Nephron (organoid): Measurements from ENCODE around the gene TUBB2A.
"Not testable (repeated sequence)": the region's sequence is repeated elsewhere in the genome, so short reads cannot be mapped to it uniquely, and the experiment has no call there.

ENCODE experiments used
- H3K27ac Mint-ChIP-seq, 3 experiments: 2 replicates each; pipeline ENCODE4 v1.8.0; 2020; ENCODE audit warnings: mixed read lengths in 3 of 3, mild to moderate bottlenecking in 2 of 3, moderate library complexity in 1 of 3
- H3K27me3 Mint-ChIP-seq: 2 replicates; pipeline ENCODE4 v1.8.0; 2021; ENCODE audit warnings: low read depth, mild to moderate bottlenecking, moderate library complexity, mixed read lengths
- H3K36me3 Mint-ChIP-seq: 2 replicates; pipeline ENCODE4 v1.8.0; 2020; ENCODE audit warnings: low read depth, mixed read lengths
- H3K4me1 Mint-ChIP-seq: 2 replicates; pipeline ENCODE4 v1.8.0; 2020; ENCODE audit warnings: mixed read lengths
- H3K4me3 Mint-ChIP-seq, 3 experiments: 2 replicates each; pipeline ENCODE4 v1.8.0; 2020; ENCODE audit warnings: mild to moderate bottlenecking in 3 of 3, mixed read lengths in 3 of 3, moderate library complexity in 2 of 3
- H3K9me3 Mint-ChIP-seq: 2 replicates; pipeline ENCODE4 v1.8.0; 2020; ENCODE audit warnings: mixed read lengths
- CTCF ChIP-seq, 3 experiments: fragments of 200-600 bp; sonication (generic); IDR thresholded peaks; one replicate each; pipeline ENCODE4 v1.5.0; 2021; ENCODE audit warnings: antibody characterized with exemption in 3 of 3; ENCODE audit not compliant: unreplicated experiment in 3 of 3

Gene TUBB2A

GRCh38 chr6:3164388-3164787 is 7.0 kb upstream of the TUBB2A start:
- Mint-ChIP-seq H3K4me3 (no peak overlapping the region), H3K36me3 (no peaks in the 10 kb centered on the region), H3K4me1 (peaks cover 10% of the 10 kb centered on the region), H3K27ac (no peak overlapping the region), H3K27me3 (peaks cover 56% of the 10 kb centered on the region), H3K9me3 (no peaks in the 10 kb centered on the region)
- no peak for TF ChIP-seq CTCF (IDR thresholded peaks at IDR 0.05; ENCODE audit: unreplicated experiment in 3 of 3)

GRCh38 chr6:3163248-3163594 is 5.9 kb upstream of the TUBB2A start:
- Mint-ChIP-seq H3K4me1 (peaks cover 12% of the 10 kb centered on the region), H3K9me3 (no peaks in the 10 kb centered on the region), H3K27ac (peak overlapping the region in 1 of 3 experiments; percentile 40), H3K27me3 (peaks cover 65% of the 10 kb centered on the region), H3K4me3 (peak overlapping the region; percentile 79 to 82 (median 80)), H3K36me3 (no peaks in the 10 kb centered on the region)
- TF ChIP-seq CTCF (IDR thresholded peaks at IDR 0.05; ENCODE audit: unreplicated experiment in 3 of 3) = no peak

GRCh38 chr6:3162565-3163247 is 5.4 kb upstream of the TUBB2A start:
- TF ChIP-seq CTCF (IDR thresholded peaks at IDR 0.05; ENCODE audit: unreplicated experiment in 3 of 3) = no peak
- H3K27ac Mint-ChIP-seq = peak overlapping the region in 2 of 3 experiments; percentile 59 to 62
- peaks cover 64% of the 10 kb centered on the region for H3K27me3 Mint-ChIP-seq
- H3K4me3 Mint-ChIP-seq = peak overlapping the region; percentile 79 to 82 (median 80)
- no peaks in the 10 kb centered on the region for H3K9me3 Mint-ChIP-seq
- H3K36me3 Mint-ChIP-seq = no peaks in the 10 kb centered on the region
- peaks cover 15% of the 10 kb centered on the region for H3K4me1 Mint-ChIP-seq

- H3K27ac Mint-ChIP-seq = peak overlapping the region in 1 of 3 experiments; percentile 59
- H3K4me1 Mint-ChIP-seq = peaks cover 15% of the 10 kb centered on the region
- H3K4me3 Mint-ChIP-seq = peak overlapping the region; percentile 75 to 80 (median 76)
- H3K36me3 Mint-ChIP-seq = no peaks in the 10 kb centered on the region
- TF ChIP-seq CTCF (IDR thresholded peaks at IDR 0.05; ENCODE audit: unreplicated experiment in 3 of 3) = no peak
- peaks cover 61% of the 10 kb centered on the region for H3K27me3 Mint-ChIP-seq
- no peaks in the 10 kb centered on the region for H3K9me3 Mint-ChIP-seq
These were observed 4.7 kb upstream of the TUBB2A start for GRCh38 chr6:3162067-3162497.

GRCh38 chr6:3159805-3160781 is 2.7 kb upstream of the TUBB2A start:
- no peak for TF ChIP-seq CTCF (IDR thresholded peaks at IDR 0.05; ENCODE audit: unreplicated experiment in 3 of 3)
- peaks cover 31% of the 10 kb centered on the region for H3K4me1 Mint-ChIP-seq
- H3K4me3 Mint-ChIP-seq = peak overlapping the region; percentile 26 to 70 (median 56)
- peaks cover 57% of the 10 kb centered on the region for H3K27me3 Mint-ChIP-seq
- H3K27ac Mint-ChIP-seq = no peak overlapping the region
- H3K36me3 Mint-ChIP-seq = peaks cover 6% of the 10 kb centered on the region
- no peaks in the 10 kb centered on the region for H3K9me3 Mint-ChIP-seq

GRCh38 chr6:3156184-3157130 is 887 bp downstream of the TUBB2A start:
- H3K4me3 Mint-ChIP-seq = peak overlapping the region; percentile 82 to 99 (median 98)
- H3K36me3 Mint-ChIP-seq = peaks cover 29% of the 10 kb centered on the region
- H3K27ac Mint-ChIP-seq = peak overlapping the region; percentile 32 to 96 (median 87)
- peaks cover 30% of the 10 kb centered on the region for H3K27me3 Mint-ChIP-seq
- peaks cover 39% of the 10 kb centered on the region for H3K4me1 Mint-ChIP-seq
- H3K9me3 Mint-ChIP-seq = not testable (repeated sequence)

GRCh38 chr6:3155416-3155815 is 1.9 kb downstream of the TUBB2A start:
- not testable (repeated sequence) for H3K27ac Mint-ChIP-seq, H3K9me3 Mint-ChIP-seq
- H3K4me3 Mint-ChIP-seq = peak overlapping the region; percentile 82 to 99 (median 98)
- H3K4me1 Mint-ChIP-seq = peaks cover 49% of the 10 kb centered on the region
- H3K27me3 Mint-ChIP-seq = peaks cover 22% of the 10 kb centered on the region
- H3K36me3 Mint-ChIP-seq = peaks cover 40% of the 10 kb centered on the region
